ENCODE measurements around the gene DUOXA1.

Gene DUOXA1

GRCh38 chr15:45157974-45158373 is 28.3 kb upstream of the DUOXA1 start:
- Histone ChIP-seq H3K4me3 (ENCODE audit: low read depth, low read length) (no peak overlapping the region), H3K27ac (no peak overlapping the region), H3K36me3 (replicated peaks) (no peaks in the 10 kb centered on the region), H3K27me3 (replicated peaks) (no peaks in the 10 kb centered on the region)
- in situ Hi-C loops (cut with HindIII; ENCODE audit: low pct_ligation_motif_present, low sequenced_read_pairs): no loop called here
- no peak for TF ChIP-seq CTCF (IDR thresholded peaks at IDR 0.05; ENCODE audit: low read depth, low read length, missing control alignments)
- peak; percentile 65 for DNase-seq

GRCh38 chr15:45156744-45157455 is 27.2 kb upstream of the DUOXA1 start:
- no peak for TF ChIP-seq CTCF (IDR thresholded peaks at IDR 0.05; ENCODE audit: low read depth, low read length, missing control alignments)
- H3K36me3 ChIP-seq (replicated peaks): no peaks in the 10 kb centered on the region
- no peaks in the 10 kb centered on the region for H3K27me3 ChIP-seq (replicated peaks)
- no peak overlapping the region for H3K27ac ChIP-seq
- in situ Hi-C loops (cut with HindIII; ENCODE audit: low pct_ligation_motif_present, low sequenced_read_pairs): no loop called here
- no peak overlapping the region for H3K4me3 ChIP-seq (ENCODE audit: low read depth, low read length)
- peak; percentile 24 for DNase-seq

GRCh38 chr15:45155739-45156138 is 26.1 kb upstream of the DUOXA1 start:
- H3K27ac ChIP-seq: no peak overlapping the region
- in situ Hi-C loops (cut with HindIII; ENCODE audit: low pct_ligation_motif_present, low sequenced_read_pairs): no loop called here
- no peak for TF ChIP-seq CTCF (IDR thresholded peaks at IDR 0.05; ENCODE audit: low read depth, low read length, missing control alignments)
- DNase-seq: no peak
- H3K36me3 ChIP-seq (replicated peaks): no peaks in the 10 kb centered on the region
- H3K27me3 ChIP-seq (replicated peaks): no peaks in the 10 kb centered on the region
- H3K4me3 ChIP-seq (ENCODE audit: low read depth, low read length): no peak overlapping the region

- no peak for TF ChIP-seq CTCF (IDR thresholded peaks at IDR 0.05; ENCODE audit: low read depth, low read length, missing control alignments)
- H3K27me3 ChIP-seq (replicated peaks): no peaks in the 10 kb centered on the region
- H3K36me3 ChIP-seq (replicated peaks): no peaks in the 10 kb centered on the region
- in situ Hi-C loops (cut with HindIII; ENCODE audit: low pct_ligation_motif_present, low sequenced_read_pairs): no loop called here
- no peak overlapping the region for H3K4me3 ChIP-seq (ENCODE audit: low read depth, low read length)
- no peak overlapping the region for H3K27ac ChIP-seq
- no peak for DNase-seq
These were observed 22.5 kb upstream of the DUOXA1 start for GRCh38 chr15:45151998-45152828.

GRCh38 chr15:45150997-45151396 is 21.3 kb upstream of the DUOXA1 start:
- no peak overlapping the region for H3K4me3 ChIP-seq (ENCODE audit: low read depth, low read length)
- H3K36me3 ChIP-seq (replicated peaks): no peaks in the 10 kb centered on the region
- TF ChIP-seq CTCF (IDR thresholded peaks at IDR 0.05; ENCODE audit: low read depth, low read length, missing control alignments): no peak
- DNase-seq: no peak
- in situ Hi-C loops (cut with HindIII; ENCODE audit: low pct_ligation_motif_present, low sequenced_read_pairs): no loop called here
- no peak overlapping the region for H3K27ac ChIP-seq
- no peaks in the 10 kb centered on the region for H3K27me3 ChIP-seq (replicated peaks)
